SK-N-SH treated with all-trans-retinoic acid at 6 μM for 48 hours (cell line): Measurements from ENCODE around the gene PXMP2.

Experiments
- ESRRG ChIP-seq: fragments of 250-450 bp; sonication (Bioruptor Pico); IDR thresholded peaks from 2 replicates; pipeline ENCODE4 v1.6.1; 2021; ENCODE audit warnings: mild to moderate bottlenecking
- GLIS3 ChIP-seq: fragments of 250-450 bp; sonication (Bioruptor Pico); IDR thresholded peaks from 2 replicates; pipeline ENCODE4 v1.5.0; 2020; ENCODE audit warnings: mild to moderate bottlenecking, moderate library complexity
- RARB ChIP-seq: fragments of 250-450 bp; sonication (Bioruptor Pico); IDR thresholded peaks from 2 replicates; pipeline ENCODE4 v1.8.0; 2021; ENCODE audit warnings: mild to moderate bottlenecking, moderate library complexity
- TOX ChIP-seq: fragments of 250-450 bp; sonication (Bioruptor Pico); IDR thresholded peaks from 2 replicates; pipeline ENCODE4 v1.8.0; 2021; ENCODE audit warnings: mild to moderate bottlenecking, moderate library complexity, borderline replicate concordance
- ZFP3 ChIP-seq: fragments of 250-450 bp; sonication (Bioruptor Pico); IDR thresholded peaks from 2 replicates; pipeline ENCODE4 v1.5.0; 2020; ENCODE audit warnings: mild to moderate bottlenecking, moderate library complexity
- TF ChIP-seq, protein P1 (sequence below): fragments of 250-450 bp; sonication (Bioruptor Pico); IDR thresholded peaks from 2 replicates; pipeline ENCODE4 v1.8.0; 2020; ENCODE audit warnings: mild to moderate bottlenecking, moderate library complexity, borderline replicate concordance
- TF ChIP-seq, protein P2 (sequence below): fragments of 250-450 bp; sonication (Bioruptor Pico); IDR thresholded peaks from 2 replicates; pipeline ENCODE4 v1.5.1; 2020; ENCODE audit warnings: low read depth, mild to moderate bottlenecking, moderate library complexity

DNA sequence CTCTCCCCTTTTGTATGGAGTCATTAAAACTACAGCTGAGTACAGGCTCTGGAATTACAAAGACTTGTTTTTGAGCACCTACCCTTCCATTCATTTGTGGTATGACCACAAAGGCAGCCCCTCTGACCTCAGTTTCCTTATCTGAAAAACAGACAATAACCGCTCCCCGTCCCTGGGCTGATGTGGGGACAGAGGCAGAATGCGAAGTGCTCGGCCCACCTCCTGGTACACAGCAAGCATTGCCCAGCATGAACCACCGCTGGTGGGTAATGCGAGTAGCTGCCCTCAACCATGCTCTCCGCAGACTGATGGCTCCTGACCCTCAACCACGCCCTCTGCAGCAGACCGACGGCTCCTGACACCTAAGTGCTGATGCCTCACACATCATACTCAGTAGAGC is 46.5 kb upstream of the PXMP2 start:
- TF ChIP-seq, protein P1, sequence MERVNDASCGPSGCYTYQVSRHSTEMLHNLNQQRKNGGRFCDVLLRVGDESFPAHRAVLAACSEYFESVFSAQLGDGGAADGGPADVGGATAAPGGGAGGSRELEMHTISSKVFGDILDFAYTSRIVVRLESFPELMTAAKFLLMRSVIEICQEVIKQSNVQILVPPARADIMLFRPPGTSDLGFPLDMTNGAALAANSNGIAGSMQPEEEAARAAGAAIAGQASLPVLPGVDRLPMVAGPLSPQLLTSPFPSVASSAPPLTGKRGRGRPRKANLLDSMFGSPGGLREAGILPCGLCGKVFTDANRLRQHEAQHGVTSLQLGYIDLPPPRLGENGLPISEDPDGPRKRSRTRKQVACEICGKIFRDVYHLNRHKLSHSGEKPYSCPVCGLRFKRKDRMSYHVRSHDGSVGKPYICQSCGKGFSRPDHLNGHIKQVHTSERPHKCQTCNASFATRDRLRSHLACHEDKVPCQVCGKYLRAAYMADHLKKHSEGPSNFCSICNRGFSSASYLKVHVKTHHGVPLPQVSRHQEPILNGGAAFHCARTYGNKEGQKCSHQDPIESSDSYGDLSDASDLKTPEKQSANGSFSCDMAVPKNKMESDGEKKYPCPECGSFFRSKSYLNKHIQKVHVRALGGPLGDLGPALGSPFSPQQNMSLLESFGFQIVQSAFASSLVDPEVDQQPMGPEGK (CRISPR knock-in tag) = no peak
- TF ChIP-seq ESRRG (no peak), GLIS3 (no peak), ZFP3 (CRISPR knock-in tag) (no peak), TOX (CRISPR knock-in tag) (no peak), RARB (CRISPR knock-in tag) (no peak)
- TF ChIP-seq, protein P2, sequence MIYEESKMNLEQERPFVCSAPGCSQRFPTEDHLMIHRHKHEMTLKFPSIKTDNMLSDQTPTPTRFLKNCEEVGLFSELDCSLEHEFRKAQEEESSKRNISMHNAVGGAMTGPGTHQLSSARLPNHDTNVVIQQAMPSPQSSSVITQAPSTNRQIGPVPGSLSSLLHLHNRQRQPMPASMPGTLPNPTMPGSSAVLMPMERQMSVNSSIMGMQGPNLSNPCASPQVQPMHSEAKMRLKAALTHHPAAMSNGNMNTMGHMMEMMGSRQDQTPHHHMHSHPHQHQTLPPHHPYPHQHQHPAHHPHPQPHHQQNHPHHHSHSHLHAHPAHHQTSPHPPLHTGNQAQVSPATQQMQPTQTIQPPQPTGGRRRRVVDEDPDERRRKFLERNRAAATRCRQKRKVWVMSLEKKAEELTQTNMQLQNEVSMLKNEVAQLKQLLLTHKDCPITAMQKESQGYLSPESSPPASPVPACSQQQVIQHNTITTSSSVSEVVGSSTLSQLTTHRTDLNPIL (CRISPR knock-in tag) = no peak
